Tibial nerve (tissue), 3 donors: Measurements from ENCODE around the gene IPO13.

Source experiments
- CTCF ChIP-seq, 5 experiments: fragments of 200-600 bp in 3 of 5; fragments of 450-650 bp in 2 of 5; sonication (generic) in 3 of 5; IDR thresholded peaks; one replicate each; pipeline ENCODE4 v1.5.1; 2016 to 2019; ENCODE audit warnings: antibody characterized with exemption in 5 of 5, mild to moderate bottlenecking in 3 of 5, moderate library complexity in 2 of 5
- POLR2A ChIP-seq, 2 donors: fragments of 450-650 bp; IDR thresholded peaks; one replicate each; pipeline ENCODE4 v1.6.1; 2017; ENCODE audit warnings: antibody characterized with exemption in 2 of 2, mild to moderate bottlenecking in 2 of 2, moderate library complexity in 2 of 2

- TF ChIP-seq CTCF (IDR thresholded peaks at IDR 0.05) (no peak), POLR2A (IDR thresholded peaks at IDR 0.05) (no peak)
Measured at GRCh38 chr1:43985984-43986595, 39.3 kb downstream of the IPO13 start.
